Right cardiac atrium (tissue), 5 donors: ENCODE measurements around the gene ZPBP2. TPM values are rescaled to one million over a fixed set of nuclear protein-coding genes. Genes with fewer than 3 reads are reported as not detected.

ENCODE experiments used
- ATAC-seq, 2 donors: fragments of 200-7000 bp; cut with Tn5 transposase; one replicate each; pipeline versions ENCODE4 v1.8.0 to v1.9.1; 2020; ENCODE audit warnings: moderate library complexity in 2 of 2, mild to moderate bottlenecking in 1 of 2
- DNase-seq, 3 donors: peaks; one replicate each; pipeline ENCODE4 v3.0.0-alpha.2; 2020
- H3K27ac ChIP-seq: one replicate; pipeline ENCODE4 v1.5.1; 2013; ENCODE audit warnings: mild to moderate bottlenecking, low read length, control low read depth, moderate library complexity
- H3K27me3 ChIP-seq: one replicate; pipeline ENCODE4 v1.6.1; 2013; ENCODE audit not compliant: control insufficient read depth, insufficient read depth
- H3K4me1 ChIP-seq: one replicate; pipeline ENCODE4 v1.6.1; 2013; ENCODE audit warnings: low read length; ENCODE audit not compliant: control insufficient read depth, insufficient read depth
- H3K4me3 ChIP-seq: one replicate; pipeline ENCODE4 v1.5.1; 2013; ENCODE audit warnings: low read length, control low read depth
- H3K9me3 ChIP-seq: one replicate; pipeline ENCODE4 v1.6.1; 2013; ENCODE audit warnings: low read length; ENCODE audit not compliant: control insufficient read depth
- WGBS: extraction: QIAGEN DNeasy Blood & Tissue Kit; methylation state at CpG from one replicate; pipeline ENCODE4 v1.1.7; 2013; 5-methylcytosine and 5-hydroxymethylcytosine counted together
- intact Hi-C, 4 donors: fragments of 100-400 bp; cut with DNase I; formaldehyde crosslinking; loops; one replicate each; pipeline versions ENCODE4 v1.11.0 to v1.14.0; 2022 to 2023
- long read RNA-seq, 4 donors: library from polyadenylated mRNA; unstranded; transcript quantifications; one replicate each; pipeline ENCODE4 v2.0.0, GENCODE V29; 2020 to 2021
- polyA plus RNA-seq: library from polyadenylated mRNA; stranded (reverse); fragments of 200-250 nt; gene quantifications from one replicate; pipeline ENCODE4 v1.2.3, GENCODE V29; 2013
- total RNA-seq, 4 donors: library from RNA; stranded (reverse); fragmentation: NEBNext Ultra II Directional; extraction: Animal tissue kit (Norgen Biotek cat#: 25700); gene quantifications; one replicate each; pipeline ENCODE4 v1.2.1, GENCODE V29; 2021
- donor health status: healthy with polysubstance abuse.
- donor health status: DM: no; HTN: yes; CAD: no.
- donor health status: DM: no; HTN: no; CAD: no.
- donor health status: DM: no; HTN: yes; CAD: no; lungs with severe emphysema.
- donor health status: DM: yes; HTN: yes; CAD: no.

ZPBP2 gene, protein sequence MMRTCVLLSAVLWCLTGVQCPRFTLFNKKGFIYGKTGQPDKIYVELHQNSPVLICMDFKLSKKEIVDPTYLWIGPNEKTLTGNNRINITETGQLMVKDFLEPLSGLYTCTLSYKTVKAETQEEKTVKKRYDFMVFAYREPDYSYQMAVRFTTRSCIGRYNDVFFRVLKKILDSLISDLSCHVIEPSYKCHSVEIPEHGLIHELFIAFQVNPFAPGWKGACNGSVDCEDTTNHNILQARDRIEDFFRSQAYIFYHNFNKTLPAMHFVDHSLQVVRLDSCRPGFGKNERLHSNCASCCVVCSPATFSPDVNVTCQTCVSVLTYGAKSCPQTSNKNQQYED
- total RNA-seq (not detected), polyA plus RNA-seq (not detected)
- long read RNA-seq, donor 1 = 0 reads
- long read RNA-seq, donor 2 = 0 reads
- long read RNA-seq, donor 3 = 0 reads
- long read RNA-seq, donor 4 = 0 reads

DNA sequence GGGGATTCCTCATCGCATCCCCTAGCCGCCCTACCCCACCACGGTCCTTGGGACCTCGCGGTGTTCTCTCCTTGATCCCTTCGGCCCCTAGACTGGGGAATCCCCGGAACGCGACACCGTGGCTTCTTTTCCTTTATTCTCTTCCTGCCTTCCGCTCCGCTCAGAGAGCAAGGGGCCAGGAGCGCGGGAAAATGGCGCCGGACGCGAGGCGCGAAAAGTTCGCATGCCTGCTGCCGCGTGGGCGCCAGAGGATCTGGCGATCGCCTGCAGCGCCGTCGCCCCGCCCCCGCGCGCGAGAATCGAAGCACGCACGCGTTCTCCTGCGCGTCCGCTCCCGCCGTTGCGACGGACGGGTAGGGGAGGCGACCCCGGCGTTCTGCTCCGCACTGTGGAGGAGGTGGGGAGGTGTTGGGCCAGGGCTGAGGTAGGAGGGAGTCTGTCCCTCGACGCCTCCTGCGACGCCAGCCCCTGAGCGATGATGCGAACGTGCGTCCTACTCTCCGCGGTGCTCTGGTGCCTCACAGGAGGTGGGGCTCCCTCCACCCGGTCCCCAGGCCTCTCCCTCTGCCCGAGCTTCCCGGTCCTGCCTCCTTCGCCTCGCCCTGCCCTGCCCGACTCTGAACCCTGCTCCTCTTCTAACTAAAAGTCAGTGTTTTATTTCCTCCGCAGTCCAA is at the start of gene ZPBP2:
TSS of gene ZPBP2 (plus strand) at position 323 of the 674 bp plus-strand sequence. CDS start at position 476, 153 bp downstream.
- Histone ChIP-seq H3K27ac (no peak within 1 kb of the TSS), H3K27me3 (peaks cover 7% of the 10 kb centered on the region), H3K4me3 (no peak within 1 kb of the TSS), H3K4me1 (no peaks in the 10 kb centered on the region), H3K9me3 (peaks cover 3% of the 10 kb centered on the region)
- DNase-seq = peak in 1 of 3 donors; percentile 37
- WGBS = 18% methylated on average over 67 of the region's 67 CpGs
- no peak for ATAC-seq
- intact Hi-C loops = no loop called here

DNA sequence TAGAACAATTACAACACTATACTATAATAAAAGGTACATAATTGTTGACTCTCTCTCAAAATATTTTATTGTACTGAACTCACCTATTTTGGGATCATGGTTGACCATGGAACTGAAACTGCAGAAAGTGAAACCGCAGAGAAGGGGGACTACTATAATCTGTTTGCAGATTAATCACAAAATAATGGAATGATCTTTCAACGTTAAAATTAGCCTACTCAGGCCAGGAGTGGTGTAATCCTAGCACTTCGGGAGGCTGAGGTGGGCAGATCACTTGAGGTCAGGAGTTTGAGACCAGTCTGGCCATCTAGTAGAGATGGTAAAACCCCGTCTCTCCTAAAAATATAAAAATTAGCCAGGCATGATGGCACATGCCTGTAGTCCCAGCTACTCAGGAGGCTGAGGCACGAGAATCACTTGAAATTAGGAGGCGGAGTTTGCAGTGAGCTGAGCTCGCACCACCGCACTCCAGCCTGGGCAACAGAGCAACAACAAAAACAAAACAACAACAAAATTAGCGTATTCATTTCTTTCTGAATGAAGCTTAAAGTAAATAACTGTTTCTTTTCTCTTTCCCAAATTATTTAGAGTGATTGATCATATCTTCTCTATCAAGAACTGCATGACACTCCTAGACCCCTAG is 49.5 kb upstream of the ZPBP2 start:
- no peaks in the 10 kb centered on the region for H3K4me1 ChIP-seq
- no peak for DNase-seq
- intact Hi-C loops = no loop called here
- H3K27ac ChIP-seq = no peak overlapping the region
- peaks cover under 1% of the 10 kb centered on the region for H3K9me3 ChIP-seq
- H3K27me3 ChIP-seq = no peaks in the 10 kb centered on the region
- 76% methylated on average over 9 of the region's 9 CpGs for WGBS
- no peak for ATAC-seq
- H3K4me3 ChIP-seq = no peak overlapping the region

DNA sequence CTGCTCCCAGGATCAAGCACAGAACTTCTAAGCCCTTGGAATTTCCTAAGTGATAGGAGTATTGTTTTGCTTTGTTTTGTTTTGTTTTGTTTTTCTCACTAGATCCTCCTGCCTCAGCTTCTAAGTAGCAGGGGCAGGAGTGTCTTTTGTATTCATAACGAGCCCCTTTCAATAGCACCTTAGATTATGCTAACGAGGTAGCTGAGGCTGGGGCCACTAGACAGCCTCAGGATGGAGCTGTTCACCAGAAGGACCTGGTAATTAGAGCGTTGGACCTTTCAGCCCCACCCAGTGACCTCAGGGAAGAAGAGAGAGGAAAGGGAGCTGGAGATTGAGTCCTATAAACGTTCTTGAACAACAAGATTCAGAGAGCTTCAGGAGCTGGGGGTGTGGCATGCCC is 47.5 kb upstream of the ZPBP2 start:
- H3K27me3 ChIP-seq = no peaks in the 10 kb centered on the region
- no peak overlapping the region for H3K4me3 ChIP-seq
- intact Hi-C loops = no loop called here
- H3K27ac ChIP-seq = no peak overlapping the region
- H3K4me1 ChIP-seq = no peaks in the 10 kb centered on the region
- WGBS = 34% methylated on average over 4 of the region's 4 CpGs
- no peak for DNase-seq
- H3K9me3 ChIP-seq = peaks cover 4% of the 10 kb centered on the region
- peak in 1 of 2 donors; percentile 37 for ATAC-seq

DNA sequence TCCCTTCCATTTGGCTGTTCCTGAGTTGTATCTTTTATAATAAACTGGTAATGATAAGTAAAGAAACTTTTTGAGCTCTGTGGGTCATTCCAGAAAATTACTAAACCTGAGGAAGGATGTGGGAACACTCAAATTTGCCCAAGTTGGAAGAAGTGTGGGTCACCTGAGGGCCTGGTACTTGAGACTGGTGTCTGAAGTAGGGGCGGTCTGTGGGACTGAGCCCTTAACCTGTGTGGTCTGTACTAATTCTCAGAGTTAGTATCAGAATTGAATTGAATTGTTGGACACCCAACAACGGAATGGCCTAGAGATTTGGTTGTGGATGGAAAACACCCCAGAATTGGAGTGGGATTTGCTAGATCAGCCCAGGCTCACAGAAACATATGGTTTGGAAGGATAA is 47.0 kb upstream of the ZPBP2 start:
- Histone ChIP-seq H3K9me3 (peaks cover 4% of the 10 kb centered on the region), H3K27ac (no peak overlapping the region), H3K4me1 (no peaks in the 10 kb centered on the region), H3K27me3 (no peaks in the 10 kb centered on the region), H3K4me3 (no peak overlapping the region)
- ATAC-seq = no peak
- DNase-seq = no peak
- intact Hi-C loops = no loop called here
- 95% methylated on average over 2 of the region's 2 CpGs for WGBS

DNA sequence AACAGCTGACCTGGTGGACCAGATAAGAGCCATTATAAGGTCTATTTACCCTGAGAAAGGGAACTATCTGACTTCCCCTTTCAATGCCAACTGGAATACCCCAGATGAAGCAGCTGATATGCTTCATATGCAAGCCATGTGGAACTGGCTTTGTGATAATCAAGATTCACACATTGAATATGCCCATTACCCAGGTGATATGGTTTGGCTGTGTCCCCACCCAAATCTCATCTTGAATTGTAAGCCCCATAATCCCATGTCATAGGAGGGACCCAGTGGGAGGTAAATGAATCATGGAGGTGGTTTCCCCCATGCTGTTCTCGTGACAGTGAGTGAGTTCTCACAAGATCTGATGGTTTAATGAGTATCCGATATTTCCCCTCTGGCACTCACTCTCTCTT is 46.0 kb upstream of the ZPBP2 start:
- Histone ChIP-seq H3K4me3 (no peak overlapping the region), H3K27me3 (no peaks in the 10 kb centered on the region), H3K4me1 (no peaks in the 10 kb centered on the region), H3K9me3 (peaks cover 4% of the 10 kb centered on the region), H3K27ac (no peak overlapping the region)
- 80% methylated on average over 2 of the region's 2 CpGs for WGBS
- ATAC-seq (no peak), DNase-seq (no peak)
- intact Hi-C loops = no loop called here

DNA sequence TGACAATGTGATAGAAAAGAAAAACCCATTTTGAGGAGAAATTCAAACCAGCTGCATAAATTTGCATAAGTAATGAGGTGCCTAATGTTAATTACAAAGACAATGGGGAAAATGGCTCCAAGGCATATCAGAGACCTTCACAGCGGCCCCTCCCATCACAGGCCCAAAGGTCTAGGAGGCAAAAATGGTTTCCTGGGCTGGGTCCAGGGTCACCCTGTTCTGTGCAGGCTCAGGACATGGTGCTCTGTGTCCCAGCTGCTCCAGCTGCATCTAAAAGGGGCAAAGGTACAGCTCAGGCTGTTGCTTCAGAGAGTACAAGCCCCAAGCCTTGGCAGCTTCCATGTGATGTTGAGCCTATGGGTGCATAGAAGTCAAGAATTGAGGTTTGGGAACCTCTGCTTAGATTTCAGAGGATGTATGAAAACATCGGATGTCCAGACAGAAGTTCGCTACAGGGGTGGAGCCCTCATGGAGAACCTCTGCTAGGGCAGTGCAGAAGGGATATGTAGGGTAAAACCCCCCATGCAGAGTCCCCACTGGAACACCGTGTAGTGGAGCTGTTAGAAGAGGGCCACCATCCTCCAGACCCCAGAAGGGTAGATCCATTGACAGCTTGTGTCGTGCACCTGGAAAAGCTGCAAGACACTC is 44.5 kb upstream of the ZPBP2 start:
- no peak for DNase-seq
- Histone ChIP-seq H3K4me1 (no peaks in the 10 kb centered on the region), H3K9me3 (peaks cover 4% of the 10 kb centered on the region), H3K27ac (no peak overlapping the region), H3K4me3 (no peak overlapping the region), H3K27me3 (no peaks in the 10 kb centered on the region)
- no peak for ATAC-seq
- WGBS = 90% methylated on average over 5 of the region's 5 CpGs
- intact Hi-C loops = no loop called here

DNA sequence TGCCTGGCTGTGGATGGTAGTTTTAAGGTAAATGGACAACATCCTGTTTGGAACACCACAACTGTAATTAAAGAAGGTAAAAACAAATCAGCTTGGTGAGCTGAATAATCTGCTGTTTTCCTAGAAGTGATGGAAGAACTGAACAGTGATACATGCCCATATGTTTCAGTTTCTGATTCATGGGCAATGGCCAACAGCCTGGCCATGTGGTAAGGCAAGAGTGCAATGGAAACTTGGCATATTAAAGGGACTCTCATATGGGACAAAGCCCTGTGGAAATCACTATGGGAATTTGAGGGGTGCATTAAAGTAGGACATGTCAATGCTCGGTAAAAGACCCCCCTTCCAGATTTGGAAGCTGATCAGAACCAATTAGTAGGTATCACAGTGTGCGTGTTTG is 41.7 kb upstream of the ZPBP2 start:
- no peak for ATAC-seq
- peaks cover 4% of the 10 kb centered on the region for H3K9me3 ChIP-seq
- H3K27me3 ChIP-seq = no peaks in the 10 kb centered on the region
- H3K27ac ChIP-seq = no peak overlapping the region
- DNase-seq = no peak
- intact Hi-C loops = no loop called here
- no peaks in the 10 kb centered on the region for H3K4me1 ChIP-seq
- 92% methylated on average over 2 of the region's 2 CpGs for WGBS
- H3K4me3 ChIP-seq = no peak overlapping the region

DNA sequence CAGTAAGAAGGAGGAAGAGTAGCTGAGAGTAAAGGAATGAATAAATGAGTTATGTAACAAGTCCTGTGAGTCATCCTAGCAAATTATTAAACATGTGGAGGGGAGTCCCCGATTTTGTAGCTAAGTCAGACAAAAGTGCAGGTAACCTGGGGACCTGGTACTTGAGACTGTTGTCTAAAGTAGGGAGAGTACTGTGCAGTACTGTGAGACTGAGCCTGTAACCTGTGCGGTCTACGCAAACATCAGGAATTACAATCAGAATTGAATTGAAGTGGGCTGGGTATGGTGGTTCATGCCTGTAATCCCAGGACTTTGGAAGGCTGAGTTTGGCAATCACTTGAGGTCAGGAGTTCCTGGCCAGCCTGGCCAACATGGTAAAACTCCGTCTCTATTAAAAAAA is 39.6 kb upstream of the ZPBP2 start:
- no peak overlapping the region for H3K4me3 ChIP-seq
- WGBS = 90% methylated on average over 4 of the region's 4 CpGs
- intact Hi-C loops = no loop called here
- no peak for ATAC-seq
- H3K27me3 ChIP-seq = no peaks in the 10 kb centered on the region
- H3K27ac ChIP-seq = no peak overlapping the region
- no peaks in the 10 kb centered on the region for H3K4me1 ChIP-seq
- DNase-seq = no peak
- H3K9me3 ChIP-seq = peaks cover 3% of the 10 kb centered on the region

DNA sequence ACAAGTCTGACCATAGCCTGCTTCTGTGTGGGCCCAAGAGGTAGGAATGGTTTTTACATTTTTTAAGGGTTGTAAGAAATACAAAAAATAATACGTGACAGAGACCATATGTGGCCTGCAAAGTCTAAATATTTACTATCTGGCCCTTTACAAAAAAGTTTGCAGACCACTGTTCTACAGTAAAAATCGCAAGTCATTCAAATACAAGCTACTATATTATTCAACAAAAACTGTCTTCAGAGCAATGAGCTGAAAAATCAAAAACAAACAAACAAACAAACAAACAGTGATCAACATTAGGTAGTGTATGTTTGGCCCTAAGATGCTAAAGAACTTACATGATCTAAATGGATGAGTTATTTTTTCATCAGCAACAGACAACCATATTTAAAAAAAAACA is 36.4 kb upstream of the ZPBP2 start:
- intact Hi-C loops = no loop called here
- H3K27ac ChIP-seq = no peak overlapping the region
- DNase-seq (no peak), ATAC-seq (no peak)
- H3K27me3 ChIP-seq = no peaks in the 10 kb centered on the region
- H3K9me3 ChIP-seq = no peaks in the 10 kb centered on the region
- 81% methylated on average over 2 of the region's 2 CpGs for whole genome bisulfite sequencing
- H3K4me3 ChIP-seq = no peak overlapping the region
- H3K4me1 ChIP-seq = no peaks in the 10 kb centered on the region

DNA sequence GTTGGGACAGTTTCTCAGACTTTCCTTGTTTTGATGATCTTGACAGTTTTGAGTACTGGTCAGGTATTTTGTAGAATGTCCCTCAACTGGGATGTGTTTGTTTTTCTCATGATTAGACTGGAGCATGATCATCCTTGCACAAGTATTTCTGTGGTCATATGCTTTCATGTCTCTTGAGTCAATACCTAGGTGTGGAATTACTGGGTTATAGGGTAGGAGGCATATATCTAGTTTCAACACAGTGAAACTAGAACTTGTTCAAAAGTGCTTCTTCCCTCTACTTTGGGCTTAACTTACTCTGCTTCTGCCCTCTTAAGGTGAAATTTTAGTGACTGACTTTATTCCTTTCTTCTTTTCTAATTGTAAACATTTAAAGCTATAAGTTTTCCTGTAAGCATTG is 34.0 kb upstream of the ZPBP2 start:
- no peaks in the 10 kb centered on the region for H3K9me3 ChIP-seq
- no peak for DNase-seq
- intact Hi-C loops = no loop called here

More for the DNA sequence above, 34.0 kb upstream of the ZPBP2 start:
- no peak overlapping the region for H3K4me3 ChIP-seq
- no peak for ATAC-seq
- no peaks in the 10 kb centered on the region for H3K4me1 ChIP-seq
- H3K27ac ChIP-seq = no peak overlapping the region
- H3K27me3 ChIP-seq = no peaks in the 10 kb centered on the region
